SK-N-SH treated with all-trans-retinoic acid at 6 μM for 48 hours (cell line): ENCODE results near the gene UGT1A5.

Experiments used
- ATAC-seq: fragments of 200-7000 bp; cut with Tn5 transposase; 3 replicates; pipeline ENCODE4 v1.9.1; 2020; ENCODE audit warnings: mild to moderate bottlenecking, moderate library complexity
- ARNTL ChIP-seq: fragments of 450-650 bp; formaldehyde crosslinking; IDR thresholded peaks from 2 replicates; pipeline ENCODE4 v1.5.0; 2020; ENCODE audit warnings: low read depth, mild to moderate bottlenecking, moderate library complexity, borderline replicate concordance
- BACH2 ChIP-seq: fragments of 250-450 bp; sonication (Bioruptor Pico); IDR thresholded peaks from 2 replicates; pipeline ENCODE4 v1.9.0; 2021; ENCODE audit warnings: mild to moderate bottlenecking, borderline replicate concordance
- CREB5 ChIP-seq: fragments of 250-450 bp; sonication (Bioruptor Pico); IDR thresholded peaks from 2 replicates; pipeline ENCODE4 v1.5.1; 2020; ENCODE audit warnings: low read depth, mild to moderate bottlenecking, moderate library complexity
- CSDC2 ChIP-seq: fragments of 250-450 bp; sonication (Bioruptor Pico); IDR thresholded peaks from 2 replicates; pipeline ENCODE4 v1.5.0; 2020; ENCODE audit warnings: mild to moderate bottlenecking, moderate library complexity
- CSRNP3 ChIP-seq: fragments of 250-450 bp; sonication (Bioruptor Pico); IDR thresholded peaks from 2 replicates; pipeline ENCODE4 v1.5.1; 2021; ENCODE audit warnings: mild to moderate bottlenecking, moderate library complexity
- ESRRG ChIP-seq: fragments of 250-450 bp; sonication (Bioruptor Pico); IDR thresholded peaks from 2 replicates; pipeline ENCODE4 v1.6.1; 2021; ENCODE audit warnings: mild to moderate bottlenecking
- ISL1 ChIP-seq: fragments of 250-450 bp; sonication (Bioruptor Pico); IDR thresholded peaks from 2 replicates; pipeline ENCODE4 v2.1.2; 2022; ENCODE audit warnings: mild to moderate bottlenecking, moderate library complexity
- OSR1 ChIP-seq: fragments of 250-450 bp; sonication (Bioruptor Pico); IDR thresholded peaks from 2 replicates; pipeline ENCODE4 v1.8.0; 2022; ENCODE audit warnings: moderate library complexity, mild to moderate bottlenecking, inconsistent platforms
- PATZ1 ChIP-seq: fragments of 250-450 bp; sonication (Bioruptor Pico); IDR thresholded peaks from 2 replicates; pipeline ENCODE4 v1.8.0; 2020; ENCODE audit warnings: mild to moderate bottlenecking, moderate library complexity, borderline replicate concordance
- POU6F1 ChIP-seq: fragments of 250-450 bp; sonication (Bioruptor Pico); IDR thresholded peaks from 2 replicates; pipeline ENCODE4 v1.8.0; 2021; ENCODE audit warnings: low read depth, mild to moderate bottlenecking, moderate library complexity, borderline replicate concordance
- PPARA ChIP-seq: fragments of 250-450 bp; sonication (Bioruptor Pico); IDR thresholded peaks from 2 replicates; pipeline ENCODE4 v1.5.0; 2020; ENCODE audit warnings: mild to moderate bottlenecking, borderline replicate concordance
- RARB ChIP-seq: fragments of 250-450 bp; sonication (Bioruptor Pico); IDR thresholded peaks from 2 replicates; pipeline ENCODE4 v1.8.0; 2021; ENCODE audit warnings: mild to moderate bottlenecking, moderate library complexity
- SNAI2 ChIP-seq: fragments of 250-450 bp; sonication (Bioruptor Pico); IDR thresholded peaks from 2 replicates; pipeline ENCODE4 v1.5.0; 2020; ENCODE audit warnings: mild to moderate bottlenecking, moderate library complexity
- TCF4 ChIP-seq: fragments of 250-450 bp; sonication (Bioruptor Pico); IDR thresholded peaks from 2 replicates; pipeline ENCODE4 v1.8.0; 2021; ENCODE audit warnings: mild to moderate bottlenecking, moderate library complexity, borderline replicate concordance
- TOX ChIP-seq: fragments of 250-450 bp; sonication (Bioruptor Pico); IDR thresholded peaks from 2 replicates; pipeline ENCODE4 v1.8.0; 2021; ENCODE audit warnings: mild to moderate bottlenecking, moderate library complexity, borderline replicate concordance
- TSHZ2 ChIP-seq: fragments of 250-450 bp; sonication (Bioruptor Pico); IDR thresholded peaks from 2 replicates; pipeline ENCODE4 v1.5.0; 2020; ENCODE audit warnings: mild to moderate bottlenecking, moderate library complexity
- ZC3H10 ChIP-seq: fragments of 250-450 bp; sonication (Bioruptor Pico); IDR thresholded peaks from 2 replicates; pipeline ENCODE4 v1.5.1; 2021; ENCODE audit warnings: mild to moderate bottlenecking, moderate library complexity
- ZFP30 ChIP-seq: fragments of 450-650 bp; formaldehyde crosslinking; IDR thresholded peaks from 2 replicates; pipeline ENCODE4 v1.5.0; 2022; ENCODE audit warnings: mild to moderate bottlenecking, moderate library complexity
- ZNF565 ChIP-seq: fragments of 450-650 bp; formaldehyde crosslinking; conservative IDR thresholded peaks from 2 replicates; pipeline ENCODE4 v1.5.0; 2020; ENCODE audit warnings: low read depth, mild to moderate bottlenecking, moderate library complexity
- ZNF70 ChIP-seq: fragments of 450-650 bp; formaldehyde crosslinking; IDR thresholded peaks from 2 replicates; pipeline ENCODE4 v1.5.0; 2020; ENCODE audit warnings: mild to moderate bottlenecking, moderate library complexity
- ZNF8 ChIP-seq: fragments of 450-650 bp; formaldehyde crosslinking; IDR thresholded peaks from 2 replicates; pipeline ENCODE4 v1.5.0; 2020; ENCODE audit warnings: mild to moderate bottlenecking, moderate library complexity

UGT1A5 gene

GRCh38 chr2:233740870-233741269 is 28.2 kb downstream of the UGT1A5 start:
- no peak for ATAC-seq
- TF ChIP-seq ZC3H10 (CRISPR knock-in tag) = no peak
- TF ChIP-seq ZNF70 = no peak
- TF ChIP-seq TSHZ2 = no peak
- TF ChIP-seq SNAI2 (CRISPR knock-in tag) = no peak
- no peak for TF ChIP-seq ISL1 (CRISPR knock-in tag)
- TF ChIP-seq TCF4 (CRISPR knock-in tag) = no peak
- TF ChIP-seq ARNTL (CRISPR knock-in tag) = no peak
- TF ChIP-seq ZFP30 = no peak
- TF ChIP-seq PATZ1 (CRISPR knock-in tag) = no peak
- TF ChIP-seq BACH2 = no peak
- TF ChIP-seq CSDC2 (CRISPR knock-in tag) = no peak
- TF ChIP-seq ESRRG = no peak
- TF ChIP-seq CREB5 = no peak
- TF ChIP-seq PPARA (CRISPR knock-in tag) = no peak
- TF ChIP-seq TOX (CRISPR knock-in tag) = no peak
- TF ChIP-seq POU6F1 = no peak
- no peak for TF ChIP-seq RARB

- ATAC-seq = no peak
- TF ChIP-seq TOX (CRISPR knock-in tag) (no peak), ZNF565 (CRISPR knock-in tag) (no peak), ISL1 (CRISPR knock-in tag) (no peak), ESRRG (no peak), ZNF70 (no peak), TSHZ2 (no peak), CSRNP3 (CRISPR knock-in tag) (no peak), POU6F1 (no peak), ZNF8 (CRISPR knock-in tag) (no peak), RARB (no peak), ZFP30 (no peak), BACH2 (no peak), OSR1 (CRISPR knock-in tag) (no peak), TCF4 (CRISPR knock-in tag) (no peak), CSDC2 (CRISPR knock-in tag) (no peak), CREB5 (no peak)
Measured at GRCh38 chr2:233743464-233744259, 31.0 kb downstream of the UGT1A5 start.
